ENCODE results near the gene ZNF555. TPM values are rescaled to one million over a fixed set of nuclear protein-coding genes. Genes with fewer than 3 reads are reported as not detected.

ZNF555 gene
- total and polyA plus RNA-seq, 2 of the 13 experiments (the other 11 are each of a cell fraction or from before 2014, with no cell fraction given), result 5.0 to 8.0 TPM

GRCh38 chr19:2865334-2866100 lies 24.2 kb downstream of the ZNF555 start (continued):
- TF ChIP-seq ZNF296 (CRISPR knock-in tag; conservative IDR thresholded peaks at IDR 0.05) (no peak), CEBPG (CRISPR knock-in tag; IDR thresholded peaks at IDR 0.05) (peak; percentile 59), ZNF879 (CRISPR knock-in tag; IDR thresholded peaks at IDR 0.05) (no peak), FOXA3 (CRISPR knock-in tag; IDR thresholded peaks at IDR 0.05) (no peak), HNF1B (CRISPR knock-in tag; IDR thresholded peaks at IDR 0.05) (peak; percentile 41; the same call in 1 of the 2 replicates), HDAC2 (CRISPR knock-in tag; IDR thresholded peaks at IDR 0.05) (0 out of 2 replicates have a peak, but pooled peaks have one; percentile 31), SIX1 (CRISPR knock-in tag; IDR thresholded peaks at IDR 0.05; ENCODE audit: borderline replicate concordance) (no peak), ATF4 (CRISPR knock-in tag; IDR thresholded peaks at IDR 0.05) (peak in 1 of 2 experiments; percentile 62; a peak in 2 of 4 replicates), U2AF1 (optimal IDR thresholded peaks at IDR 0.05; ENCODE audit: low read depth, low read length) (no peak), FOXP4 (CRISPR knock-in tag; IDR thresholded peaks at IDR 0.05) (peak; percentile 41; the same call in 1 of the 2 replicates), ATF2 (CRISPR knock-in tag; IDR thresholded peaks at IDR 0.05) (0 out of 2 replicates have a peak, but pooled peaks have one; percentile 34), SUZ12 (IDR thresholded peaks at IDR 0.05; ENCODE audit: low read depth, low read length) (no peak), SMARCC2 (IDR thresholded peaks at IDR 0.05) (no peak), ZIK1 (CRISPR knock-in tag; IDR thresholded peaks at IDR 0.05; ENCODE audit: borderline replicate concordance, low read depth) (no peak), ZNF616 (CRISPR knock-in tag; IDR thresholded peaks at IDR 0.05; ENCODE audit: low read depth) (no peak), MIXL1 (CRISPR knock-in tag; IDR thresholded peaks at IDR 0.05) (peak; percentile 29; the same call in 1 of the 2 replicates)
